ENCODE measurements around the gene PEDS1. TPM values are rescaled to one million over a fixed set of nuclear protein-coding genes. Genes with fewer than 3 reads are reported as not detected.

PEDS1 gene
- total and polyA plus RNA-seq, 2 of the 13 experiments (the other 11 are each of a cell fraction or from before 2014, with no cell fraction given), result 30.5 to 93.9 TPM

- peak; percentile 90 for TF ChIP-seq FOXP4 (CRISPR knock-in tag; IDR thresholded peaks at IDR 0.05)
- TF ChIP-seq YEATS4 (CRISPR knock-in tag; IDR thresholded peaks at IDR 0.05; ENCODE audit: borderline replicate concordance), result peak; percentile 89
- peak; percentile 91 for TF ChIP-seq ZNF205 (CRISPR knock-in tag; IDR thresholded peaks at IDR 0.05)
- TF ChIP-seq ETV5 (CRISPR knock-in tag; IDR thresholded peaks at IDR 0.05; ENCODE audit: borderline replicate concordance), result peak; percentile 81
- TF ChIP-seq POGK (CRISPR knock-in tag; conservative IDR thresholded peaks at IDR 0.05), result peak; percentile 97
- no peak for TF ChIP-seq XBP1 (CRISPR knock-in tag; IDR thresholded peaks at IDR 0.05)
- peak; percentile 71; the same call in 1 of the 2 replicates for TF ChIP-seq HMGXB3 (CRISPR knock-in tag; IDR thresholded peaks at IDR 0.05; ENCODE audit: borderline replicate concordance)
- TF ChIP-seq CSRNP1 (CRISPR knock-in tag; IDR thresholded peaks at IDR 0.05), result peak; percentile 79; the same call in 1 of the 2 replicates
- peak; percentile 19; the same call in 1 of the 2 replicates for TF ChIP-seq HMGA1 (CRISPR knock-in tag; conservative IDR thresholded peaks at IDR 0.05)
- TF ChIP-seq ZNF232 (CRISPR knock-in tag; IDR thresholded peaks at IDR 0.05; ENCODE audit: borderline replicate concordance), result peak; percentile 89
- TF ChIP-seq NFIB (CRISPR knock-in tag; IDR thresholded peaks at IDR 0.05; ENCODE audit: borderline replicate concordance), result no peak
- TF ChIP-seq ELF4 (CRISPR knock-in tag; IDR thresholded peaks at IDR 0.05; ENCODE audit: borderline replicate concordance), result 0 out of 2 replicates have a peak, but pooled peaks have one; percentile 37
- peak; percentile 95 for TF ChIP-seq KDM3A (CRISPR knock-in tag; IDR thresholded peaks at IDR 0.05; ENCODE audit: low read depth)
- TF ChIP-seq ZBTB38 (CRISPR knock-in tag; IDR thresholded peaks at IDR 0.05), result peak; percentile 53; the same call in 1 of the 2 replicates
- peak; percentile 92; the same call in 1 of the 2 replicates for TF ChIP-seq ZNF333 (CRISPR knock-in tag; IDR thresholded peaks at IDR 0.05; ENCODE audit: borderline replicate concordance)
- no peak; the same call in 1 of the 2 replicates for TF ChIP-seq MTF2 (CRISPR knock-in tag; IDR thresholded peaks at IDR 0.05; ENCODE audit: borderline replicate concordance)
- TF ChIP-seq JDP2 (CRISPR knock-in tag; IDR thresholded peaks at IDR 0.05; ENCODE audit: borderline replicate concordance), result no peak
- TF ChIP-seq ZNF484 (CRISPR knock-in tag; IDR thresholded peaks at IDR 0.05; ENCODE audit: borderline replicate concordance, low read depth), result peak; percentile 51; the same call in 1 of the 2 replicates
- TF ChIP-seq PRPF4 (IDR thresholded peaks at IDR 0.05; ENCODE audit: low read depth, low read length, poor library complexity, severe bottlenecking), result no peak
Observed at GRCh38 chr20:50172347-50173013, 19.0 kb upstream of the PEDS1 start (continued).

Measured in HepG2 (cell line).